Prostate gland (tissue), 2 donors: ENCODE data around the gene SEPTIN6.

Experiments used
- CTCF ChIP-seq, 4 experiments: fragments of 200-600 bp in 2 of 4; fragments of 450-650 bp in 2 of 4; sonication (generic) in 2 of 4; IDR thresholded peaks; 1 replicate in 3 of 4; 2 replicates in 1 of 4; pipeline ENCODE4 v1.5.1; 2016 to 2019; ENCODE audit warnings: antibody characterized with exemption in 4 of 4, mild to moderate bottlenecking in 2 of 4, moderate library complexity in 2 of 4
- POLR2A ChIP-seq: fragments of 450-650 bp; IDR thresholded peaks from one replicate; pipeline ENCODE4 v1.6.1; 2016; ENCODE audit warnings: antibody characterized with exemption, mild to moderate bottlenecking

DNA sequence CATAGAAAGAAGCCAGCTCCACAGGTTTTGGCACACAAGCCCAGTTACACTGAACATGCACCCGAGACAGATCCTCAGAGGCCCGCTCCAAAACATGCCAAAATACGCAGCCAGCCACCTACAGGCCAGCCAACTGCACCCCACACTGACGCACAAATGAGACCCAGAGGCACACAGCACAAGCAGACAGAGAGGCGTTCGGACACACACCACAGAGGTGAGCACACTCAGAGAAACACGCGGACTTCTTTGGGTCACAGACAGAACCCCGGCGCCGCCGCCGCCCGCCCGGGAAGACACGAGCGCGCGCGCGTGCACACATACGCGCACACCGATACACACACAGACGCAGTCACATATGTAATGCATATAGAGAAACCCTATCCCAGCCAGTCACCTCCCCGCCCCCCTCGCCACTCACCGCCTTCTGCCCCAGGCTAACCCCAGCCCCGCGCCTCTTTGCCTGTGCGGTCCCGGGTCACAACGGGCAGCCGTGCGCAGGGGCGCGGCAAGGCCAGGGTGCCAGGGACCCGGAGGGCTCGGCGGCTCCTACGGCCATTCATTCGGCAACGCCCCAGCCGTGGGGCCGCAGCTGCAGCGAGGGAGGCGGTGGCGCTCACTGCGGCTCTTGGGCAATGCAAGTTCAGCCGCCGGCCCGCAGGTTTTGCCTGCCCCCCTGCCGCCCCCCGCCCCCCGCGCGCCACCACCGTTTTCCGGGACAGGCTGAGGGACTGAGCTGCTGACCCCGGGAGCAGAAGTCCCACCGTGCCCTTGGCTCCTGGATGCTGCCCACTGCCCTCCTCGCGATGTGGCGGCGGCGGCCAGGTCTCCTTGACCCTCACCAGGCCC, 553 bp downstream of the SEPTIN6 start:
- no peak for TF ChIP-seq CTCF (IDR thresholded peaks at IDR 0.05)
- no peak for TF ChIP-seq POLR2A
